Kasumi-1 (cell line): Measurements from ENCODE around the gene MAD1L1.

Experiments used
- DNase-seq, 2 experiments: peaks; one replicate each; lab custom pipeline; 2025; lab: John Stamatoyannopoulos, UW

MAD1L1 gene

DNA sequence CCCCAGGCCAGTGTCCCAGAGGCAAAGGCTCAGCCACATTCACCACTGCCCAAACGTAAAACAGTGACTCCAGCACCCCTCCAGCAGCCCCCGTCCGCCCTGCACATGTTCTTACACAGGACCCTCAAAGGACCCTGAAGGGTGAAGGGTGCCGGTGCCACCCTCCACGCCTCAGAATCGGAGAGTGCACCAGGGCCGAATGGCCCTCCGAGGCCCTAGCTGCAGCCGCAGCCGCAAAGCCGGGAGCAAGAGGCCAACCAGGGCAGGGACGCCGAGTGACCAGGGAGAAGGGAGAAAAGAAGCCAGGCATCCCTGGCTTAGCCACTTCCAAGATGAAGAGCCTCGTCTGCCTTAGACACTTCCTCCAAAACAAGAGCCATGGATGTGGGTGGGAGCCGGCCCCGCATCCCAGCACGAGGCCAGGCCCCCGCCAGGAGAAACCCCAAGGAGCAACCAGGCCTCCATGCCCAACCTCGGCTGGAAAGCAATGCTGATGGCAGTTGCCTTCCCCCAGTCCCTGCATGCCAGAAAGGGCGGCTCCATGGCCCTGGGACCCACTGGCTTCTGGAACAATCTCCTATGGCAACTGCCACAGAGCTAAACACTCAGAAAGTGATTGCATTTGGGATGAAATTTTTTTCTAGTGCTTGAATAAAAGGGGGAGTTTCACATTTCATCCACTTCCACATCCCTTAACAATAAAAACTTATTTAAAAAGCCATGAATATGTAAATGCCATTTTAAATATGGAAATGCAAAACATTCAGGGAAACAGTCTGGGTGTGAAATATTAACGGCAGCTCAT is 92.3 kb downstream of the MAD1L1 start:
- no peak for DNase-seq

GRCh38 chr7:2139004-2139699 is 93.6 kb downstream of the MAD1L1 start:
- no peak for DNase-seq

- peak; percentile 58 to 71 for DNase-seq
Measured at GRCh38 chr7:2138146-2138765, 94.5 kb downstream of the MAD1L1 start.

GRCh38 chr7:2134740-2135139 is 98.0 kb downstream of the MAD1L1 start:
- DNase-seq, result no peak

DNA sequence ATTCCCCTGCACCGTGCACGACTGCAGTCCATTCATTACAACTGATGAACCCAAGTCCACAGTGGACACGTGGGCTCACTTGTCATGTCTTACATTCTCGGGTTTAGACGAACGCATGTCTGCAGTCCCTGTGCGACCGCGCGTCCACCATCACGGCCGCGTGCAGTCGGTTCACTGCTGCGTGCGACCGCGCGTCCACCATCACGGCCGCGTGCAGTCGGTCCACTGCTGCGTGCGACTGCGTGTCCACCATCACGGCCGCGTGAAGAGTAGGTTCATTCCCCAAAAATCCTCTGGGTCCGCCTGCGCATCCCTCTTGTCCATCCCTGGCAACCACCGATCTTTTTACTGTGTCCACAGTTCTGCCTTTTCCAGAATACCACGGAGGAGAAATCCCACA is 100.5 kb downstream of the MAD1L1 start:
- DNase-seq, result no peak

GRCh38 chr7:2131800-2132199 is 100.9 kb downstream of the MAD1L1 start:
- DNase-seq, result no peak

GRCh38 chr7:2131341-2131740 is 101.4 kb downstream of the MAD1L1 start:
- DNase-seq, result no peak

DNA sequence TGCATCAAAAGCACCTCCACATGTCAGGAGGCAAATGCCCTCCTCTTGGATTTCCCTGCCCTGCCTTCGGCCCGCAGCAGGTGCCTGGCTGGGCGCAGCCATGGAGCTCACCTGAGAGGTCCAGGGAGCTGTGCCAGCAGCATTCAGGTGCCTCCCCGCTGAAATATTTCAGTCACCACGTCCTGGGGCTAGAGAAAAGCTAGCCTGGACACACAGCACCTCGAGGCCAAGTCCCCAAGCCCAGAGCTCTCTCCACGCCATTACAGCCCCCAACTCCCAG is 102.7 kb downstream of the MAD1L1 start:
- no peak for DNase-seq

GRCh38 chr7:2129323-2130095 is 103.2 kb downstream of the MAD1L1 start:
- no peak for DNase-seq

DNA sequence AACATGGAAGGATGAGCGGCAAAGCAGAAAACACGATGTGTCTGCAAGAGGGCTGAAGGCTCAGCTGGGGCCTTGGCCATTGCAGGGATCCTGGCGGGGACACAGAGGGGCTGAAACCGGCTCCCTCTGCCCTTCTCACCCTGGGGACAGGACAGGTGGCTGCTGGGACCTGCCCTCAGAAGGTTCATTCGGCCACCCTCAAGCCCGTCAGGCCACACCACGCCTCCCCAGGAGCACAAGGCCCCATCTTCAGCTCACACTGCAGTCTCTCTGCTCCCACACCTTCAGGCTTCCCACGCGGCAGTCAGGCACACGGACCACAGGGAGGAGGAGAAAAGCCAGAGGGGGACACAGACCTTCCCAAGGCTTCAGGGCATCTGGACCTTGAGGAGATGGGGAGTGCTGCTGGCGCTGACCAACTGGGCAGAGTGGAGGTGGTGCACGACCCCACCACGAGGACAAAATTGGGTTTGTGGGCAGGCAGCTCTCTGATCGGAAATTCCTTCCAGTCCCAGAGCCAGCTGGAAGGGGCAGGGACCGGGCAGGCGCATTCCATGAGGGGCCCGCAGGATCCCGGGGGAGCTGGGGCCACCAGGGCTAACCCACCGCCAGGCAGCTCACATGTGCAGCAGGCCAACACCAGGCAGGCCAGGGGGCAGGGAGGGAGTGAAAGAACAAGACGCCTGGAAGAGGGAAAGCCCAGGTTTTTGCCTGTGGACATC is 104.0 kb downstream of the MAD1L1 start:
- DNase-seq, result no peak

GRCh38 chr7:2126621-2127020 is 106.1 kb downstream of the MAD1L1 start:
- DNase-seq, result no peak

DNA sequence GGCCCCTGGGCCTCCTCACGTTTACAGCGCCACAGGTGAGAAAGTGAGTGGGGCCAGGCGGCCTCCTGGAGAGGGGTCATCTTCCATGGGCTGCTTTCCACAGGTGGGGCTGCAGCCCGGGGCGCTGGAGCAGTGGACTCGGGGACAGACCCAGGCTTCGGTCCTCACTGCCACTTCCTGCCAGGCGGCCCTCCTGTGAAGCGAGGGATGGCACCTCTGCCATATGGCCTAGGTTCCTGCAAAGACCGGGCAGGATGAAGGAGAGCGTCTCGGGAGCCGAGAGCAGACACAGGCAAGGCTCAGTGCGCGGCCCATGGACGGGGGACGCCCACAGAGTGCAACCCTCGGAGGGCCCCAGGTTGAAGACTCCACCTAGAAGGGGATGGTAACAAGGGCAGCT is 106.8 kb downstream of the MAD1L1 start:
- no peak for DNase-seq

GRCh38 chr7:2124604-2125345 is 108.0 kb downstream of the MAD1L1 start:
- DNase-seq, result no peak

DNA sequence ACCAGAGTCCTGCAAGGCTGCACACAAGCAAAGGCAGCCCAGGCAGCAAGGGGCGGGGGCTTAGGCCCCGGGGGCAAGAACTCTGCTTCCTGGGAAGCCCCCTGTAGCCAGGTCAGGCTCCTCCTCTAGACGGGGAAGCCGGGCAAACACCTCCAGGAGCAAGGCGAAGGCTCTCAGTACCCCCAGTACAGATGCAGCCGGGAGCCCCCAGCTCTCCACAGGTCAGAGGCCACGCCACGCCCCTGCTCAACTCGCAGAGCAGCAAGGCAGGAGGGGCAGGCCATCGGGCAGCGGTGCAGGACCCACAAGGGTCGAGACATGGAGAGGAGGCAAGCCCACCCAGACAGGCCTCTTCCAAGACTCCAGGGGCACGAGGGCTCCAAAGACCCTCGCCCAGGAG is 108.8 kb downstream of the MAD1L1 start:
- no peak for DNase-seq

DNA sequence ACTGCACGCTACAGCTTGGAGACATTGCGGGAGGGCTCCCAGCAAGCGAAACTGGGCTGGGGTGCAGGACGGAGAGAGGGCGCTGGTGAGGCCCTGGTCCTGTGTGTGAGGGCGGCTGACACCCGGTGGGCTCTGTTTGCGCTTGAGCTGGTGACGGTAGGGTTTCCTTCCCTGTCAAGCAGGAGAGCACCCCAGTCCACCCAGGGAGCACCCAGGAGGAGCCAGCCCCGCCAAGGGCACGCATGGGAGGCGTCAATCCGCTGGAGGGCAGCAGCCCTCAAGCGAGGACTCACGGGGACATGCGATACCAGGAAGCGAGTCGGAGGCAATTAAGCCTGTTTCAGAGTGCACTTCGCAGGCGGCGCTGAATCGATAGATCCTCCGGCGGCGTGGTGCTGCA is 109.4 kb downstream of the MAD1L1 start:
- DNase-seq, result no peak

DNA sequence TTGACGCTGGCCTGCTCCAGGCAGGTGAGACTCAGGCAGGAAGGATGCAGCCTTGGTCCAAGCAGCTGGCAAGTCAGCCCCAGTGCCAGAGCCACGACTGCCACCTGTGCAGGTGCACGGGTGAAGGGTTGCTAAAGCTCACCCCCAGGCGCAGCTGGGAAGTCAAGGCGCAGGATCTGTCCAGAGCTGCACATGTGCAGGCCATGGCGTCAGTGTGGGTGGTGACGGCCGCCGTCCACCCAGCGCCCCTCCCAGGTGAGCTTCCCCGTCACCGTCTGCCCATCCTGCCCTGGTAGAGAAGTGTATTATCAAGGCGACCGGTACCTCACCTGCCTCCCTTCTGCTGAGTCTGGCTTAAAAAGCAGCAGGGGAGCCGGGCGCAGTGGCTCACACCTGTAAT is 110.1 kb downstream of the MAD1L1 start:
- DNase-seq, result no peak

DNA sequence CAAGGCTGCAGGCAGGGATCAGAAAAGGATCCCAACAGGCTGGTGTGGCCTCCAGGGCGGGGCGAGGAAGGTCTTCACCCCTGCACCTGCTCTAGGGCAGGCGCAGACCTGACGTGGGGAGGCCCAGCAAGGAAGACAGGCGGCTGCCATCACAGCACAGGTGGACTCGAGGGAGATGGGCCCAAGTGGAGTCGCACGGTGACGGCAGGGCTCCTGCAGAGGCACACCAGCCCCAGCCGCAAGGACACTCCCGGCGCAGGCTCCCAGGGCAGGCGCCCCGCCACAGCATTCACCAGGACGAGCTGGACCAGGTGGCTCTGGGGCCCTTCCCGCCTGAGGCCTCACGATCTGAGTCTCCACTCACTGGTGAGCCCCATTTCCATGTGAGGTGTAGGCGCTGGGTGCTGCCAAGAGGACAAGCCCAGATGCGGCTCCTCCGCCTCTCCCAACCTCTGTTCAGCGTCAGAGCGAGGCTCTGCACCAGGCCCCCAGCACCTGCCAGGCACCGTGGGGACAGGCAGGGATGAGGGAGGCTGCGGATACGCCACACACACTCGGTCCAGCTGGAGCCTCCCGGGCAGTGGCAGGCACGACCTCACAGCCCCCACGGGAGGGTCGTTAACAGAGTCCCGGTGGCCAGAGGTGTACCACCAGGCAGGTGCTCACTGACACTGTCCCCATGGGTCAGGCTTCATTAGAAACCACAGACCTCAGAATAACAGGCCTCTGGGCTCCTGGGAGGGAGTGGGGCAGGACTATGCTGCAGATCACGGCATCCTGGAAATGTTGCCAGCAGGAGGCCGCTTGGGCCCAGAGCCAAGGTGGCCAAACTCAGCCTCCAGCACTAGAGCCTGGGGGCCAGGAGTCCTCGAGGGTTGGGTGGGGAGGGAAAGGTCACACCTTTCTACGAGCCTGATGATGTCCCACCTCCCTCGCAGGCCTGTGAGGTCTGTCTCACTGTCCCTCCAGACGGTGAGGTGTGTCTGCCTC is 111.6 kb downstream of the MAD1L1 start:
- DNase-seq, result no peak

DNA sequence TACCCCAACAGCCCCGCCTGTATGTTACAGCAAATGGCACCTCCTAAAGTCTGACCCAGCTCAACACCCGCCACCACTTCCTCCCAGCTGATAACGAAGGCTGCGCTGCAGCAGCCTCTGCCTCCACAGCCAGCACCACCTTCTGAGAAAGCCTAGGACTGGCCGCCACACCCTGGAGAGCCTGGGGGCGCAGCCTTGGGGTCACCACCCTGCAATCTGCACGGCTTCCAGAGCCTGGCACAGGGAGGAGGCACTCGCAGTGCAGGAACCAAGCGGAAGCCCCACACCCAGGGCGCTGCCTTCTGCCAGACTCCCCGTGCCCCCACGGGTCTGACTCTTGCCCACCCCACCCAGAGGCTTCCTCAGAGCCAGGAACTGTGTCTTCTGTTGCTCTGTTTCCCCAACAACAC is 112.5 kb downstream of the MAD1L1 start:
- peak; percentile 38 to 48 for DNase-seq

- DNase-seq, result no peak
Measured at GRCh38 chr7:2118630-2119190, 114.0 kb downstream of the MAD1L1 start.

DNA sequence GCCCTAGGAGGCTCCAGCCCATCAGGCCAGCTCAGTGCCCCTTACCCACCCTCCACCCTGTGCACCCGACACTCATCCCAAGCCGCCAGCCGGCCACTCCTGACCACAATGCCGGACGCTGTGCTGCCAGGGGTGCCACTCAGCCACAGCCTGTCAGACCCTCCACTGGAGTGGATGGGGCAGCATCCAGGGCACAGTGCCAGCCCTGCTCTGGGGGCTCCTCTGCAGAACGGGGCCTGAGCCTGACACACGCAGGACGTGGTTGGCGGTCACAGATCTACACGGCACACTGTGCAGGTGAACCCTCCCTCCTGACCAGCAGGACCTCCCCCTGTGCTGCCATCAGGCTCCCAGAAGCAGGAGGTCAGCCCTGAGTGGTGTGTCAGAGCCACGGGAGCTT is 114.7 kb downstream of the MAD1L1 start:
- no peak for DNase-seq
